ENCODE results near the gene PRKAG2.

- no peak for TF ChIP-seq CTCF (IDR thresholded peaks at IDR 0.05)
- TF ChIP-seq POLR2A (IDR thresholded peaks at IDR 0.05): no peak
Observed at GRCh38 chr7:151607464-151607867, 269.4 kb downstream of the PRKAG2 start.

Measured in thyroid gland (tissue), 4 donors.